ENCODE measurements around the gene NKX2-2. TPM values are rescaled to one million over a fixed set of nuclear protein-coding genes. Genes with fewer than 3 reads are reported as not detected.

Gene NKX2-2
- not detected for total RNA-seq

DNA sequence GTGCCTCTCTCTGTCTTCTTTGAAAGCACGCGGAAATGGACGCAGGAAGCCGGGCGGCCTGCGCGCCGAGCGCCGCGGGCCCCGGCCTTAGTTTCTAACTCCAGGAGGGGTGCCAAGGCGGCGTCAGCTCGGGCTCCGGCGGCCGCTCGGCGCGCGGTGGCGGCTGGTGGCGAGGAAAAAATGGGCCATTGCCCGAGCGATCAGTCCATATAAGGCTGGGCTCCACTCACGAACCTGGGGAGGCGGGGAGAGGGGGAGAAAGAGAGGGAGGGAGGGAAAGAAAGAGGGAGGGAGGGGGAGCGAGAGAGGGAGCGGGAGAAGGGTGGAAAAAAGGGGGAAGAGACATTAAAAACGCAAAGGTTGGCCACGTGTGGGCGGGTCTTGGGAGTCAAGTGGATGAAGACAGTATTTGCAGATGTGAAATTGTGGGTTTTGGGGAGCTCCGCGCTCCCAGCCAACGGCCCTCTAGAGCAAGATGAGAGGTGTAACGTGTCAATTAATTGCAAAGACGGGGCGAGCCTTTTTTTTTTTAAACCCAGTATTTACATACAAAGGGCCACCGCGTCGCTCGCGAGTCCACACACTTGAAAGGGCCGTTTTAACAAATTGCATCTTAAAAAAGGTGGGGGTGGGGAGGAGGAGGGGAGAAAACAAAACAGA lies at the start of gene NKX2-2:
NKX2-2 (minus strand) TSS at position 184 of the 660 bp plus-strand sequence. CDS start 395 bp downstream, outside the sequence.
- no peak for DNase-seq

DNA sequence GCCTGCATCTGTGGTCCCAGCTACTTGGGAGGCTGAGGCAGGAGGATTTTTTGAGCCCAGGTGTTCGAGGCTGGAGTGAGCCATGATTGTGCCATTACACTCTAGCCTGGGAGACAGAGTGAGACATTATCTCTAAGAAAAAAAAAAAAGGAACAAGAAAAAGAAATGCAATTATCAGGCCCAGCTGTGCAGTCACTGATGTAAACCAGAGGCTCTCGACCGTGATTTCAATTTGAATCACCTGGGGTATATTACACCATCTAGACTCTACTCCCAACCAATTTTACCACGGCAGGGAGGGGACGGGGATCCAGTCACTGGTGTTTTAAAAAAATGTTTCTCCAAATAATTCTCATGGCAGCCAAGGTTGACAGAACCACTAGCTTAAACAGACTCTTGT lies 48.8 kb upstream of the NKX2-2 start:
- DNase-seq = no peak

DNA sequence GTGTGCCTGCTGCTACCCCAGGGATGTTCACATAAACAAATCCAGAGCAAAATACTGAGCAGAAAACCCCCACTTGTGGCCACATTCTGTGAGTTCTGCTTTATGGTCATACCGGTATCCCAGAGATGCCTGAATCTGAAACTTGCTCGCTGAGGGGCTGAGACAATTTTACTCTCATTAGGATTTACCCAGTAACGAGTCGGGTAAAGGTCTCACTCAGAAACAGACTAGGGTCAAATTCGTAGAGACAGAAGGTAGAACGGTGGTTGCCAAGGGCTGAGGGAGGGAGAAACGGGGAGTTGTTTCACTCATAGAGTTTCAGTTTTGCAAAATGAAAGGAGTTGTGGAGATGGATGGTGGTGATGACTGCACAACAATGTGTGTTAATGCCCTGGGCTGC lies 45.4 kb upstream of the NKX2-2 start:
- DNase-seq = no peak

DNA sequence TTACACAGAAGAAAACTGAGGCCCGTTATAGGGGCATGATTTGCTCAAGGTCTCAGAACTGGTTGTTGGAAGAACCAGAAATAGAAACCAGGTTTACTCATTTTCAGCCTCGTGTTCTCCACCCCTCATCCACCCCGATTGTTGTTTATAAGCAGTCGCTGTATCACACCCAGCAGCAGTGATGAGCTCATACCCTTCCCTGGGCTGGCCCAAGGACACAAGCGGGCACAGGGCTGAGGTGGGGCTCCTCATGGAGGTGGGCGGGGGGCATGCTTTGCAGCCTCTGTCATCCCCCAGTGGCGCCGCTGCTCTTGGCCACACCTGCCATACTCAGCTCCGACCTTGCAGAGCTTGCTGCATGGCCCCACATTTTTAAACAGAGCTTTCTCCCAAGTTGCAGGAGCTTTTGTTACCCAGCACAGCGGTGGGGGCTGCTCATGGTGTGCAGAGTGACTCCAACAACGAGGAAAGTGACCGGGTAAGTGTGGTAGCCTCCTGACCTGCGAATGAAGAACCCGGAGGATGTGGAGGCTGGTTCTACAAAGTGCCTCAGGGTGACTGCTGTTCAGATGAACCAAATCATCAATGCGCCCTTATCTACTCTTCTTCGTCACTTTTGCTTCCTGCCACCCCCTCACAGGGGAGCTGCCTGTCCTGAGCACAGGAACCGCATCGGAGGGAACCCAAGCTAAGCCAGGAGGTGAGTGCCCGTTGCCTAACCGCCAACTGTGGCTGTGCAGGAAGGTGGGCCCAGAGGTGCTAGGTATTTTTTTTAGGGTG lies 43.6 kb upstream of the NKX2-2 start:
- DNase-seq = no peak

DNA sequence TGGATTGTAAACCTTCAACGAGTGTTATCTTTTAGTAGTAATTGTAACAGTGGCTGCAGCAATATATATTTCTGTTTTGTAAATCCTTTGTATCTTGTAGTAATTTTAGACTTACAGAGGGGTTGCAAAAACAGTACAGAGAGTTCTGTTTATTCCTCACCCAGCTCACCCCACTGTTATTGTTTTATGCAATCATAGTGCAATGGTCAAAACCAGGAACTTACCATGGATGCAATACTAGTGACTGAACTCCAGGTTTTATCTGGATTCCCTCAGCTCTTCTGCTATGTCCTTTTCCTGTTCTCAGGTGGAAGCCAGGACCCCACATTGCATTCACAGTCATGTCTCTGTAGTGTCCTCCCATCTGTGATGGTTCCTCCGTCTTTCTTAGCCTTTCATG lies 42.5 kb upstream of the NKX2-2 start:
- no peak for DNase-seq

DNA sequence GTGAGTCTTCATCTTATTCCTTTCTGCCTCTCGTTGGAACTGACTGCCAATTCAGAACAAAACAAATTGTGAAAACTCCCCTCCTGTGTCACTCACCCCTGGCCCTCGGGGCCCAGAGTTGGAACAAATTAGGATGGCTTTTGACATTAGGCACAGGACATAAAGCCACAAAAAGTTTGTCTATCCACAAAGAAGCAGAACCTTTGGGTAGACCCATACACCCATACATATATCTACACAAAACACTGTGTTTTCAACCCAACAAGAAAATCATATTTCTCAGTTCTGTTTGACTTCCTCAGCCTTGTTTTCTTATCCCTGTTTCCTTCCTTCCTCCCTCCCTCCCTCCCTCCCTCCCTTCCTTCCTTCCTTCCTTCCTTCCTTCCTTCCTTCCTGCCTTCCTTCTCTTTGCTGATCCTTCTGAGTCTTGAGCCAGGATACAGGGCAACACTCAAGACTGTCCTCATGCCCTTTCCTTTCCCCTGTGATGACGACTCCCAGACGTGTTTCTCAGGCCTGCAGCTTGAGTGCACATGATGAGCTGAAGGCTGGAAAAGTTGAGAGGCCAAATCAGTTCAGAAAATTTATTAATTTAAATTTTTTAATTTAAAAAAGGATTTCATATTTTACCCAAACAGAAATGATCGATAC lies 41.7 kb upstream of the NKX2-2 start:
- no peak for DNase-seq

DNA sequence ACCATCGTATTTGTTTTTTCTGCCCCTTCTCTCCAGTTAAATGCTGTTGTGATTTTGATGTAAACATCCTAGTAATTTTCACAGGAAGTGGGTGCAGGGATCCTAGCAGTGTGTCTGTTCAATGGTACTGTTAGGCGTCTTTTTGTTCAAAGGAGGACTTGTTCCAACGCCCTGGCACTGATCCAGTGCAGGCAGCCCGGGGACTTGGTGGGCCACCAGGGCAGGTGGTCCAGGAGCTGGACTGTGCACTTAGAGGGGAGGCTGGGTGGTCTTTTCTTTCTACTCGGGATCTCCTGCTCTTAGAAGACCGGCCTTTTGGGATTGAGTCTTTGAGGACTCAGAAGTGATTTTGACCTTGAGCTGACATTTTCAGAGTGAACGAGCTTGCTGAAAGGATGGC lies 41.1 kb upstream of the NKX2-2 start:
- no peak for DNase-seq

DNA sequence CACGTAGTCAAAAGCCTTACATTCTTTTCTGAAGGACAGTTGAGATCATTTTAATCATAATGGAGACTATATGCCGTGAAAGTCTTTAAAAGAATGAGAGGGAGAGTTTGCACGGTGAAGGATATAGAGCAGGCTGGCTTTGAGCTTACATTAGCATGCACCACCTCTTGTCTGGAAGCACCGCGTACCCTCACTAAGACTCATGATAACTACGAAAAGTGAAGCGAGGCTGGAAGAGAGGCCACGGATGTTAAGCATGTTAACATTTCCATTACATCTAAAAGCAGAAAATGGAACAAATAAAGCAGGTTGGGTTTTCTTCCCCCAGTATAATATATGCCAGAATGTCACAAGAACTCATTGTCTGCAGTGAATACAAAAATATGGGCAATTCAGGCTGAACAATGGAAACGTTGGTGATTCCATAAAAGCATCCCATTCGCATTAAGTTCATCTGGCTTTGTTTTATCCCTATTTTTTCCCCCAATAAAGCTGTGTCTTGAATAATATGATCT lies 40.6 kb upstream of the NKX2-2 start:
- DNase-seq = no peak

DNA sequence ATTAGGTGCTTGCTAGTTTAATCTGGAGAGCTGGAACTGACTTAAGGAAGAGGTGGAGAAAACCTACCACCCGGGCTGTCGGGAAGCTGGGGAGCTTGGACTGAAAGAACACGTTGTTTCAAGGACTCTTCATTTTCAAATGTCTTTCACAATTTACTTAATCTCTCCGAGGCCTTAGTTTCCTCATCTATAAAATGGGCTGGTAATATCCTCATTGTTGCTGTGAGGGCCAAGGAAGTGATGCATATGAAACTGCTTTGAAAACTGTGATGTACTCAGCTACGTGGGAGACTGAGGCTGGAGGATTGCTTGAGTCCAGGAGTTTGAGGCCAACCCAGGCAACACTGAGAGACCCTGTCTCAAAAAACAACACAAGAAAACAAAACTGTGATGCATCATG lies 36.7 kb upstream of the NKX2-2 start:
- DNase-seq = no peak

DNA sequence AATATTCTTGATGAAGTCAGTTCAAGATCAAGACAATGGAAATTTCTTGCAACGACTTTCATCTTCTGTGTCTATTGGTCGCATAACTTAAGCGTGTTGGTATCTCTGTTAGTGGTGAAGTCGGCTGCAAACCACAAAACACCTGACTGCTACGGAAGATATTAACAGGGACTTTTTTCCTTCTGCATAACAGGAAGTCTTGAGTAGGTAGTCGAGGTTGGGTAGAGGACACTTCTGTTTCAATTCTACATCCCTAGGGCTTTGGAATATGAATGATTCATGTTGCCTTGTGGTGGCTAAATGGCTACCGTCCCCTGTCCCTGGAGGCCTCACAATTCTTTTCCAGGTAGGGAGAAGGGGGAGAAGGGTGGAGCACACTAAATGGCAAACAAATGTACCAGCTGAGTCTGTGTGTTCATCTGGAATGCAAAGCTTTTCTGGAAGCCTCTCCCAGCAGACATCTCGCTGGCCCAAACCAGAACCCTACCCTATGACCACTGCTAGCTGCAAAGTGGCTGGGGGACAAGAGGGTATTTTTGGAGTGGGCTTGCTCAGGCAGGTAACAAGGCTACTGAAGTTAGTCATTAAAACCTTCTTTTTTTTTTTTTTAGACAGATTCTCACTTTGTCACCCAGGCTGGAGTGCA lies 34.6 kb upstream of the NKX2-2 start:
- no peak for DNase-seq

DNA sequence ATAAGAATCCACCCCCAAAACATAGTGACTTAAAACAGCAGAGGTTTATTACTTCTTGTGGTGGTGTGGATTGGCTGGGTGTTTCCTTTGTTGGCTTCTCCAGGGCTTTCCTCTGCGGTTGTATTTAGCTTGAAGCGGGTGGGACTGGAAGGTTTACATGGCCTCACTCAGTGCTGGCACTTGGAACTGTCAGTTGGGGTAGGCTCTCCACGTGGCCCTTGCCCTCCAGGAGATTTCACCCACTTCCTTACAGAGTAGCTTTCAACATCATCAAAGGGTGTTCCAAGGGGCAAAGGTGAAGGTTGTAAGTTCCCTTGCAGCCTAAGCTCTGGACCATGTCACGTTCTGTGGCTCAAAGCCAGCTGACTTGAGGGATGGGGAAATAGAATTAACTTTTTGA lies 32.5 kb upstream of the NKX2-2 start:
- DNase-seq = no peak

DNA sequence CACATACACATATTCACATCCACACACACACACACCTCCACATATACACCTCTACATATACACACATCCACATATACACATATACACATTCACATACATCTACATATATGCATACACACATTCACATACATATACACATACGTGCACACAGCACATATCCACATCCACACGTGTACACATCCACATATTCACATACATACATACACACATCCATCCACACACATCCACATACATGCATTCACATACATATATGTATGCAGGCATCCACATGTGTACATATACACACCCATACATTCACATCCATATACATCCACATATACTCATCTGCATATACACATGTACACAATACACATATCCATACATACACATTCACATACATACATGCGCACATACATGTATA lies 25.6 kb upstream of the NKX2-2 start:
- DNase-seq = no peak

DNA sequence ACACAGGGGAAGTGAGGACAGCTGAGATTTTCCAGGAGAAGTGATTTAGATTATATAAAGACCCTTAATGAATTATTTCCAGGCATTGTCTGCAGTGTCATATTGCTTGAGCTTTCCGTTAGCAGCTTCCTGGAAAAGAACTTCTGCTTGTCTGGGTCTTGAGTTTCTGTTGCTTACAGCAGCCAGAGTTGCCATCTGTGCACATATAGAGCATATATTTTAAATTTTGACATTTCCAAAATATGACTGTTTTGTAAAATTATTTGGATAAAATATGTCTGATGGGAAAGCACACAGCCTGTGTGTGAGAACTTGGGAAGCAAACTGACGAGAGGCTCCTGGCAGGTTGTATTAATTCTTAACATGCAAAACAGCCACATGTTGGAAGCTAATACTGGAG lies 21.0 kb upstream of the NKX2-2 start:
- no peak for DNase-seq

DNA sequence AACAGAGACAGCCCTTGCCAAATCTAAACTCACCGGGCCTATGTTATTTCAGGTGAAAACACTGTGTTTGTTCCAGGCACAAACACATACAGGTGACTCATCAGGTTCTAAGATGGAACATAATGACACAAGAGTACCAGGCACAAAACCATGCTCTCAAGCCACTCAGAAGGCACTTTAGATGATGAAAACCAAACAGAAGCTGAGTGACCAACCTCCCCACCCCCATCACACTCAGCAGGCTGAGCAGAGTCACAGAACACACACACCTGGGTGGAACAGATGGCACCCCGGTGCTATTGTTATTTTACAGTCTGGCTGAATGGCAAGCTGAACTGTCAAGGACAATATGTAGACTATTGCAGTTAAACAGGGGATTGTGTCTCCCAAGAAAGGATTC lies 20.6 kb upstream of the NKX2-2 start:
- no peak for DNase-seq

DNA sequence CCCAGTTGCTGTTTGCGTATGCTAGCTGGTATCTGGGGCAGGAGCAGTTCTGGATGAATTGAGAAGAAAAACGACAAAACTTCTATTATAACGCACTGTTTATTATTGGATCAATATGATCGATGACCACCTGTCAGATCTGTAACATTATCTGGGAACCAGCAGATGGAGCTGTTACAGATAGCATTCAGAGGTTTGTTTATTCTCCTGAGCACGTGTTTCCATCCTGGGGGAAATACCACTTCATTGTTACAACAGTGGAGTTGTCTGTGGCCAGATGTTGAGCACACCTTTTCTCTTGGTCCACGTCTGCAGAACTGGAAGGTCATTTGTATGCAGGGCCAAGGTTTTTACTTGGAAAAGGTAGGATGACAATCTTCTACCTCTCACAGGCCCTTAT lies 16.0 kb upstream of the NKX2-2 start:
- no peak for DNase-seq

DNA sequence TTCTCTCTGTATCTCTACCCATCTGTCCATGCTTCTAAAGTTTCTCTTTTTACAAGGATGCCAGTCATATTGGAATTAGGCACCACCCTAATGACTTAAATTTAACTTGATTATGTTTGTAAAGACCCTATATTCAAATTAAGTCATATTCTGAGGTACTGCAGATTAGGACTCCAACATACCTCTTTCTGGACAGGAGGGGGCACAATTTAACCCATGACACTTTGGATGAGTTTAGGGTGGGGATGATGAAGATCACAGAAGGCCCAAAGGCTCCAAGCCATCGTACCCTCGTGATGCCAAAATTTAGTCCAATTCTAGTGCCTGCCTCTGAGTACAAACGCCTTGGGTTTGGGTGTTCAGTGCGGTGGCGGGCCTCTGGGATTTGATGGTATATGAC lies 15.0 kb upstream of the NKX2-2 start:
- DNase-seq = no peak

DNA sequence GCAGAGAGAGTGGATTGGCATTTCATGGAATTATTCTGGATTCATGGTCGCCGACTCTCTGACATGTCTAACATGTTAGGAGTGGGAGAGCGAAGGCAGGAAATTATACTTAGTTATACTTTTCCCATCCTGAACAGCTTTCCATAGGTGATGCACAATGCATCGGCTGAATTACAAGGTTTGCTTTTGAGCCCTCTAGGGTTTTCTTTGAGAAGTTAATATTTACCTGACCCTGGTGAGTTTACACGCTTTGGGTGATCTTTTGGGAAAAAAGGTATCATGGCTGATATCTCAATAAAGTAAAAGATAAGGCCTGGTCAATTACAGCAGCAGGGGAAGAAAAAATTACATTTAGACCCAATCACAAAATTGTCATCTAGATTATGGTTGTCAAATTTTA lies 14.0 kb upstream of the NKX2-2 start:
- no peak for DNase-seq

DNA sequence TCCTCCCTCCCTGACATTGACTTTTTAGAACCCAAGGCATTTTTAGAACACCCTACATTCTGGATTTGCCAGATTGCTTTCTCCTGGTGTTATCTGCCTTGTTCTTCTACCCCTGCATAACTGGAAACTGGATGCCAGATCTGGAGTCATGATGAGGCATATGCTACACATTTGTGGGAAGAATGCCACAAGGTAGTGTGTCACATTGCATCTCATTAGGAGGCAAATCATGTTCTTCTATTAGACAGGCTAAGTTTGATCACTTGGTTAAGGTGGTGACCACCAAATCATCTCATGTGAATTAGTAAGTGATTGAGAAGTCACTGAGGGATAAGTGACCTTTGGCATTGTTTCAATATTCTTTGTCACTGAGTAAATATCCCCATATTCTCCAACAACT lies 12.9 kb upstream of the NKX2-2 start:
- DNase-seq = no peak

DNA sequence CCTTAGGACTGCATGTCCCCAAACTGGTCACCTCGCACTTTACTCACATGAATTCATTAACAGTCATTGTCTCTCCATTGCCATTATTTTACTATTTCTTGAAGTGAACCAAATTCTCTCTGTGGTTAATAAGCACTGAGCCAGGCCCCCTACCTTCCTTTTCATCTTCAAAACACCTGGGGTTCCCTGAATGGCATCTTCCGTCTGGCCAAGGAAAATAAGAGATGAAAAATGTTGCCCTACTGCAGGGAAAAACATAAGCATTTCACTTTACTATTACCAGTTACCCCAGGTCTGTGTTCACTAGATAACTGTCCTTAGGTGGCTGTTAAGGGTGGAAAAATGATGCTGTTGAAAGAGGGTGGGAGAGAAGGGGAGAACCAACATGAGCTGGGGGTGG lies 10.0 kb upstream of the NKX2-2 start:
- no peak for DNase-seq

DNA sequence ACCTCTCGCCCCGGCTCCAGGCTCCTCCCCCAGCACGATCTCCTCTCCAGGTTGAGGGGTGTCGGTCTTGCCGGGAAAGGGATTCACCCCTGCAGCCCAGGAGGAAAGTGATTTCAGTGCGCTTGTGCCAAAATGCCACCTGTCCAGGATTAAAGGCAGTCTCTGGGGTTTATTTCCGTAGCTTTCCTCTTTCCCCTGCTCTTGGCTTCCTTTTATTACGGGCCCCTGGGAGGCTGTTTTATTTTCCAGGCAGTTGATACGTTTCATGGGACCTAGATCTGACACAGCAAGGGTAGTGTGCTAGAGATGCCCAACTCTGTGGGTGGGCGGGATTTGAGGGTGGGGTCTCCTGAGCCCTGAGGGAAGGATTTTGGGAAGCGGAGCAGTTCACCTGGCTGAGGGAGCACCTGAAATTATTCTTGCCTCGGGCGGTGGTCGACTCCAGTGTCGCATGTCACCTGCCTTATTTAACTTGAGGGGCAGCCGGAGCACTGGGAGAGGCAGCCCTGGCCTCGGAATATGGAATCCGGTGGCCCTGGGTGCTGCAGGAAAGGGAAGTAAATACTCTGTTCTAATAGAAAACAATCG lies 9.5 kb upstream of the NKX2-2 start:
- no peak for DNase-seq

DNA sequence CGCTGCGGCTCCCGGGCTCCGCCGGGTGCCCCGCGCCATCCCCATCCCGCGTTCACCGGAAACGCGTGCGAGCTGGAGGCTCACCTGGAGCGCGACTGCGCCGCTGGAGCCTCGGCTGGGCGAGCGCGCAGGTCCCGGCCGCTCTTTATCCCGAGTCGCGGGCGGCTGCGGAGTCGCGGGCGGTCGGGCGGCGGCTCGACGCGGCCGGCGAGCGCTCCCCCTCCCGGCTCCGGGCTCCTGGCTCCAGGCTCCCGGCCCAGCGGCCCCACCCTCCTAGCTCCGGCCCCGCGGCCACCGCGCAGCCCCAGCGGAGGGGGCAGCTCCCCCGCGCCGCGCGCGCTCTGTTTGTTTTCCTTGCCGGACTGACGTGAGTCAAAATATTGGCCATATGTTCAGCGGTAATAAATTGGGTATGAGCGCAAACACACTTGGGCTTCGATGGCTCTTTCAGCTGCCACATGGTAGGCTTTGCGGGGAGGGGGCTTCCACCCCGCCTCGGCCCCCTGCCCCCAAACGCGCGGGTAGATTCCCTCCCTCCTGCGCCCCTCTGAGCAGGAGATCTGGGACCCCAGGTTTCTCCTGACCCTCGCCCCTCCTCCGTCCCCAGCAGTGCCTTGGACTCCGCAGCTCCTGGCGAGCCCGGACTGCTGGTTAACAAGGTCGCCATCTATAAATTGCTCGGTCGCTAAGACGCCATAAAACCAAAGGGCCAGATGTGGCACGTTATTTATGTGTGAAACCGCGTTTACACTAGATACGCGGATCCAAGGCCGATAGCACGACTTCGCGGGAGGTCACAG lies 8.8 kb upstream of the NKX2-2 start:
- no peak for DNase-seq
